H9 (cell line): Measurements from ENCODE around the gene PPP3CA. TPM values are rescaled to one million over a fixed set of nuclear protein-coding genes. Genes with fewer than 3 reads are reported as not detected.

Experiments used
- DNase-seq: peaks from one replicate; pipeline ENCODE4 v3.0.0-alpha.2; 2017
- H2AFZ ChIP-seq: one replicate; pipeline ENCODE4 v1.6.1; 2013; ENCODE audit warnings: mild to moderate bottlenecking, low read length, control low read depth, moderate library complexity
- H2AK5ac ChIP-seq: 2 replicates; pipeline ENCODE4 v1.6.1; 2013; ENCODE audit warnings: low read length, control low read depth, mixed read lengths; ENCODE audit not compliant: insufficient read length
- H2BK120ac ChIP-seq: one replicate; pipeline ENCODE4 v1.6.1; 2013; ENCODE audit warnings: low read depth, mild to moderate bottlenecking, low read length, control low read depth, inconsistent platforms; ENCODE audit not compliant: poor library complexity, severe bottlenecking
- H2BK12ac ChIP-seq: 2 replicates; pipeline ENCODE4 v1.6.1; 2013; ENCODE audit warnings: low read length, control low read depth, mixed read lengths, low read depth; ENCODE audit not compliant: insufficient read length
- H2BK15ac ChIP-seq: 2 replicates; pipeline ENCODE4 v1.6.1; 2013; ENCODE audit warnings: low read depth, low read length, control low read depth
- H2BK20ac ChIP-seq: one replicate; pipeline ENCODE4 v1.6.1; 2013; ENCODE audit warnings: low read depth, mild to moderate bottlenecking, low read length, control low read depth, inconsistent platforms; ENCODE audit not compliant: poor library complexity, severe bottlenecking
- H2BK5ac ChIP-seq: 2 replicates; pipeline ENCODE4 v1.6.1; 2013; ENCODE audit warnings: low read length, control low read depth, mixed read lengths; ENCODE audit not compliant: insufficient read length
- H3K14ac ChIP-seq: 2 replicates; pipeline ENCODE4 v1.6.1; 2013; ENCODE audit warnings: low read length, control low read depth; ENCODE audit not compliant: insufficient read depth
- H3K18ac ChIP-seq: 2 replicates; pipeline ENCODE4 v1.6.1; 2013; ENCODE audit warnings: low read depth, mild to moderate bottlenecking, mixed read lengths, low read length, control low read depth; ENCODE audit not compliant: insufficient read length
- H3K23ac ChIP-seq: 2 replicates; pipeline ENCODE4 v1.6.1; 2013; ENCODE audit warnings: low read length, control low read depth, mixed read lengths, low read depth; ENCODE audit not compliant: insufficient read length
- H3K23me2 ChIP-seq: 2 replicates; pipeline ENCODE4 v1.6.1; 2013; ENCODE audit warnings: low read depth, mild to moderate bottlenecking, mixed read lengths, low read length, control low read depth; ENCODE audit not compliant: insufficient read length, poor library complexity, severe bottlenecking
- H3K27ac ChIP-seq: 2 replicates; pipeline ENCODE4 v1.5.1; 2013; ENCODE audit warnings: low read length, control low read depth, mixed read lengths, low read depth; ENCODE audit not compliant: insufficient read length
- H3K27me3 ChIP-seq: 2 replicates; pipeline ENCODE4 v1.6.1; 2013; ENCODE audit warnings: low read length, control low read depth, inconsistent platforms; ENCODE audit not compliant: insufficient read depth
- H3K4ac ChIP-seq: 2 replicates; pipeline ENCODE4 v1.6.1; 2013; ENCODE audit warnings: low read depth, mild to moderate bottlenecking, control low read depth, inconsistent platforms, low read length, moderate library complexity
- H3K4me1 ChIP-seq: 2 replicates; pipeline ENCODE4 v1.6.1; 2013; ENCODE audit warnings: low read length, control low read depth, inconsistent platforms; ENCODE audit not compliant: insufficient read depth
- H3K4me2 ChIP-seq: 2 replicates; pipeline ENCODE4 v1.6.1; 2013; ENCODE audit warnings: low read length, control low read depth, mixed read lengths; ENCODE audit not compliant: insufficient read length, insufficient read depth
- H3K56ac ChIP-seq: 2 replicates; pipeline ENCODE4 v1.6.1; 2013; ENCODE audit warnings: low read depth, mild to moderate bottlenecking, mixed read lengths, low read length, control low read depth; ENCODE audit not compliant: insufficient read length
- H3K79me1 ChIP-seq: 2 replicates; pipeline ENCODE4 v1.6.1; 2013; ENCODE audit warnings: low read depth, mild to moderate bottlenecking, moderate library complexity, low read length, control low read depth, inconsistent platforms; ENCODE audit not compliant: insufficient read depth, poor library complexity, severe bottlenecking
- H3K79me2 ChIP-seq: 2 replicates; pipeline ENCODE4 v1.6.1; 2013; ENCODE audit warnings: low read length, control low read depth, inconsistent platforms; ENCODE audit not compliant: insufficient read depth
- H3K9ac ChIP-seq: 2 replicates; pipeline ENCODE4 v1.6.1; 2013; ENCODE audit warnings: low read length, control low read depth, mixed read lengths; ENCODE audit not compliant: insufficient read length; ENCODE audit errors: extremely low read depth
- H3K9me3 ChIP-seq: one replicate; pipeline ENCODE4 v1.6.1; 2013; ENCODE audit warnings: low read depth, low read length, inconsistent platforms; ENCODE audit not compliant: control insufficient read depth
- H3T11ph ChIP-seq: one replicate; pipeline ENCODE4 v1.6.1; 2013; ENCODE audit warnings: mild to moderate bottlenecking, low read length, control low read depth, inconsistent platforms
- H4K20me1 ChIP-seq: one replicate; pipeline ENCODE4 v1.6.1; 2013; ENCODE audit not compliant: control insufficient read depth, insufficient read length, insufficient read depth
- H4K5ac ChIP-seq: 2 replicates; pipeline ENCODE4 v1.6.1; 2013; ENCODE audit warnings: low read depth, mild to moderate bottlenecking, mixed read lengths, low read length, control low read depth; ENCODE audit not compliant: insufficient read length
- H4K8ac ChIP-seq: replicated peaks from 2 replicates; pipeline ENCODE4 v1.6.1; 2013; ENCODE audit warnings: low read length, control low read depth, mixed read lengths, low read depth; ENCODE audit not compliant: insufficient read length
- H4K91ac ChIP-seq: 2 replicates; pipeline ENCODE4 v1.6.1; 2013; ENCODE audit warnings: low read depth, mild to moderate bottlenecking, moderate library complexity, mixed read lengths, low read length, control low read depth; ENCODE audit not compliant: insufficient read length
- H3K27ac Mint-ChIP-seq, 3 experiments: 2 replicates in 2 of 3; 3 replicates in 1 of 3; pipeline ENCODE4 v1.8.0; 2020 to 2021; ENCODE audit warnings: mixed read lengths in 3 of 3, mild to moderate bottlenecking in 1 of 3, moderate library complexity in 1 of 3
- H3K27me3 Mint-ChIP-seq: 2 replicates; pipeline ENCODE4 v1.8.0; 2021; ENCODE audit warnings: low read depth, mild to moderate bottlenecking, moderate library complexity, mixed read lengths
- H3K36me3 Mint-ChIP-seq, 3 experiments: 2 replicates in 2 of 3; 3 replicates in 1 of 3; pipeline ENCODE4 v1.8.0; 2020 to 2021; ENCODE audit warnings: low read depth in 3 of 3, mixed read lengths in 3 of 3; ENCODE audit not compliant: insufficient read depth in 1 of 3
- H3K4me1 Mint-ChIP-seq, 2 experiments: 2 replicates each; pipeline ENCODE4 v1.8.0; 2020; ENCODE audit warnings: mixed read lengths in 2 of 2
- H3K4me3 Mint-ChIP-seq, 2 experiments: 2 replicates in 1 of 2; 3 replicates in 1 of 2; pipeline ENCODE4 v1.8.0; 2020 to 2021; ENCODE audit warnings: mild to moderate bottlenecking in 2 of 2, mixed read lengths in 2 of 2, moderate library complexity in 1 of 2
- H3K9me3 Mint-ChIP-seq, 2 experiments: 2 replicates in 1 of 2; 3 replicates in 1 of 2; pipeline ENCODE4 v1.8.0; 2020; ENCODE audit warnings: mild to moderate bottlenecking in 2 of 2, mixed read lengths in 2 of 2, moderate library complexity in 1 of 2
- CTCF ChIP-seq: fragments of 200-600 bp; sonication (generic); conservative IDR thresholded peaks from 3 replicates; pipeline ENCODE4 v1.8.0; 2021; ENCODE audit warnings: antibody characterized with exemption, mild to moderate bottlenecking
- total RNA-seq: library from RNA; stranded (reverse); gene quantifications from 2 replicates; pipeline ENCODE4 v1.2.1, GENCODE V29; 2021

The PPP3CA gene
- total RNA-seq, 1 experiment from 2014 or later: 16.8 TPM

- no peak overlapping the region for H3K56ac ChIP-seq
- H2AFZ ChIP-seq: no peak overlapping the region
- H4K20me1 ChIP-seq: no peaks in the 10 kb centered on the region
- H3K27me3 ChIP-seq: no peaks in the 10 kb centered on the region
- no peaks in the 10 kb centered on the region for H3K9me3 ChIP-seq
- H2BK15ac ChIP-seq: no peak overlapping the region
- no peak for DNase-seq
- Mint-ChIP-seq H3K4me3 (no peak overlapping the region), H3K9me3 (no peaks in the 10 kb centered on the region), H3K27ac (no peak overlapping the region), H3K4me1 (peaks cover 0 to 5% of the 10 kb centered on the region in 2 experiments; a peak in 1 of 4 replicates), H3K36me3 (no peaks in the 10 kb centered on the region), H3K27me3 (no peaks in the 10 kb centered on the region)
- no peak overlapping the region for H3K23ac ChIP-seq
- H3K14ac ChIP-seq: no peak overlapping the region
- no peak overlapping the region for H4K8ac ChIP-seq
- no peak overlapping the region for H2BK5ac ChIP-seq
- TF ChIP-seq CTCF: no peak
- H3K79me1 ChIP-seq: no peaks in the 10 kb centered on the region
- no peak overlapping the region for H2BK12ac ChIP-seq
- H3K79me2 ChIP-seq: no peaks in the 10 kb centered on the region
- no peak overlapping the region for H4K5ac ChIP-seq
- H4K91ac ChIP-seq: no peak overlapping the region
- H3K23me2 ChIP-seq: no peaks in the 10 kb centered on the region
- no peak overlapping the region for H2AK5ac ChIP-seq
- no peak overlapping the region for H2BK20ac ChIP-seq
- no peaks in the 10 kb centered on the region for H3K4me1 ChIP-seq
- H3T11ph ChIP-seq: no peak overlapping the region
- H3K4me2 ChIP-seq: no peak overlapping the region
- no peak overlapping the region for H3K27ac ChIP-seq
- H3K9ac ChIP-seq: no peak overlapping the region
- H3K4ac ChIP-seq: no peak overlapping the region
- no peak overlapping the region for H2BK120ac ChIP-seq
- H3K18ac ChIP-seq: no peak overlapping the region
These were observed 202.3 kb downstream of the PPP3CA start for GRCh38 chr4:101145021-101145420.
